ENCODE measurements around the gene CDC42BPB. TPM values are rescaled to one million over a fixed set of nuclear protein-coding genes. Genes with fewer than 3 reads are reported as not detected.

CDC42BPB gene
- total RNA-seq, 2 experiments from 2014 or later = 6.6 to 7.6 TPM

- Mint-ChIP-seq H3K27ac (no peak overlapping the region), H3K4me1 (ENCODE audit: low read depth) (peaks cover 11% of the 10 kb centered on the region), H3K27me3 (peaks cover 15% of the 10 kb centered on the region), H3K4me3 (peak overlapping the region; percentile 67), H3K9me3 (no peaks in the 10 kb centered on the region), H3K36me3 (ENCODE audit: low read depth) (no peaks in the 10 kb centered on the region)
- no peak for DNase-seq
- POLR2A ChIA-PET = no interaction called here
- peaks cover 18% of the 10 kb centered on the region for H3K4me1 ChIP-seq (ENCODE audit: insufficient read depth, low read length)
- no peak overlapping the region for H3K27ac ChIP-seq (ENCODE audit: low read depth in 1 of 2, low read length in 2 of 2)
- peak overlapping the region; percentile 36 for H3K4me3 ChIP-seq (ENCODE audit: low read length)
- no peaks in the 10 kb centered on the region for H3K36me3 ChIP-seq (ENCODE audit: insufficient read depth, low read length)
- CTCF ChIA-PET = no interaction called here
- peaks cover 0 to 7% of the 10 kb centered on the region in 2 experiments for H3K9me3 ChIP-seq (ENCODE audit: control insufficient read depth in 1 of 2, insufficient read depth in 1 of 2, low read length in 2 of 2)
- TF ChIP-seq CTCF (IDR thresholded peaks at IDR 0.05) = no peak
- no peak for ATAC-seq (ENCODE audit: poor library complexity)
- H3K27me3 ChIP-seq (ENCODE audit: control insufficient read depth in 1 of 2, insufficient read depth in 2 of 2, low read length in 2 of 2) = peaks cover 6 to 16% of the 10 kb centered on the region in 2 experiments
- intact Hi-C loops (cut with DNase I, micrococcal nuclease) = loop anchor here in 1 of 2 experiments (5.0 kb wide), 1 partner anchor 281 kb away; the partner anchor contains the start of gene TRAF3
These were observed 1.1 kb upstream of the CDC42BPB start for GRCh38 chr14:103058164-103059055.

- Histone ChIP-seq H3K27me3 (ENCODE audit: control insufficient read depth in 1 of 2, insufficient read depth in 2 of 2, low read length in 2 of 2) (peaks cover 6 to 12% of the 10 kb centered on the region in 2 experiments), H3K27ac (ENCODE audit: low read depth in 1 of 2, low read length in 2 of 2) (no peak overlapping the region), H3K36me3 (ENCODE audit: insufficient read depth, low read length) (no peaks in the 10 kb centered on the region), H3K9me3 (ENCODE audit: control insufficient read depth in 1 of 2, insufficient read depth in 1 of 2, low read length in 2 of 2) (peaks cover 0 to 7% of the 10 kb centered on the region in 2 experiments), H3K4me3 (ENCODE audit: low read length) (peak overlapping the region; percentile 52), H3K4me1 (ENCODE audit: insufficient read depth, low read length) (peaks cover 18% of the 10 kb centered on the region)
- ChIA-PET CTCF (interaction anchor here (1.1 kb wide), 1 partner anchor 9 kb away, joined by 4 read pairs; no protein-coding TSS in a partner anchor), POLR2A (no interaction called here)
- Mint-ChIP-seq H3K4me3 (no peak overlapping the region), H3K27me3 (peaks cover 15% of the 10 kb centered on the region), H3K27ac (no peak overlapping the region), H3K9me3 (no peaks in the 10 kb centered on the region), H3K36me3 (ENCODE audit: low read depth) (no peaks in the 10 kb centered on the region), H3K4me1 (ENCODE audit: low read depth) (peaks cover 11% of the 10 kb centered on the region)
- peak; percentile 7 for ATAC-seq (ENCODE audit: poor library complexity)
- DNase-seq = peak in 1 of 14 experiments; percentile 43
- intact Hi-C loops (cut with DNase I, micrococcal nuclease) = loop anchor here in 1 of 2 experiments (1.0 to 5.0 kb wide), 3 partner anchors 18 to 280 kb away; partner anchors contain the start of gene TRAF3
- no peak for TF ChIP-seq CTCF (IDR thresholded peaks at IDR 0.05)
These were observed 349 bp downstream of the CDC42BPB start for GRCh38 chr14:103057028-103057371.

GRCh38 chr14:103056322-103057027 lies 874 bp downstream of the CDC42BPB start:
- no peaks in the 10 kb centered on the region for H3K36me3 Mint-ChIP-seq (ENCODE audit: low read depth)
- peaks cover 11% of the 10 kb centered on the region for H3K4me1 Mint-ChIP-seq (ENCODE audit: low read depth)
- Histone ChIP-seq H3K27ac (ENCODE audit: low read depth in 1 of 2, low read length in 2 of 2) (no peak overlapping the region), H3K4me1 (ENCODE audit: insufficient read depth, low read length) (peaks cover 18% of the 10 kb centered on the region), H3K36me3 (ENCODE audit: insufficient read depth, low read length) (no peaks in the 10 kb centered on the region), H3K27me3 (ENCODE audit: control insufficient read depth in 1 of 2, insufficient read depth in 2 of 2, low read length in 2 of 2) (peaks cover 6 to 12% of the 10 kb centered on the region in 2 experiments), H3K9me3 (ENCODE audit: control insufficient read depth in 1 of 2, insufficient read depth in 1 of 2, low read length in 2 of 2) (peaks cover 0 to 7% of the 10 kb centered on the region in 2 experiments), H3K4me3 (ENCODE audit: low read length) (peak overlapping the region; percentile 52)
- no peaks in the 10 kb centered on the region for H3K9me3 Mint-ChIP-seq
- CTCF ChIA-PET = interaction anchor here (1.1 kb wide), 1 partner anchor 8 kb away, joined by 4 read pairs; no protein-coding TSS in a partner anchor
- DNase-seq (peak in 1 of 14 experiments; percentile 11), ATAC-seq (ENCODE audit: poor library complexity) (no peak)
- peaks cover 15% of the 10 kb centered on the region for H3K27me3 Mint-ChIP-seq
- POLR2A ChIA-PET = no interaction called here
- no peak for TF ChIP-seq CTCF (IDR thresholded peaks at IDR 0.05)
- peak overlapping the region; percentile 3 for H3K27ac Mint-ChIP-seq
- intact Hi-C loops (cut with DNase I, micrococcal nuclease) = loop anchor here in 1 of 2 experiments (1.0 to 5.0 kb wide), 3 partner anchors 18 to 279 kb away; partner anchors contain the start of gene TRAF3
- peak overlapping the region; percentile 88 for H3K4me3 Mint-ChIP-seq
